ENCODE data around the gene TBC1D14.
A peak's percentile ranks its signal among the peaks of the same experiment; 100 is the strongest.

The TBC1D14 gene, protein sequence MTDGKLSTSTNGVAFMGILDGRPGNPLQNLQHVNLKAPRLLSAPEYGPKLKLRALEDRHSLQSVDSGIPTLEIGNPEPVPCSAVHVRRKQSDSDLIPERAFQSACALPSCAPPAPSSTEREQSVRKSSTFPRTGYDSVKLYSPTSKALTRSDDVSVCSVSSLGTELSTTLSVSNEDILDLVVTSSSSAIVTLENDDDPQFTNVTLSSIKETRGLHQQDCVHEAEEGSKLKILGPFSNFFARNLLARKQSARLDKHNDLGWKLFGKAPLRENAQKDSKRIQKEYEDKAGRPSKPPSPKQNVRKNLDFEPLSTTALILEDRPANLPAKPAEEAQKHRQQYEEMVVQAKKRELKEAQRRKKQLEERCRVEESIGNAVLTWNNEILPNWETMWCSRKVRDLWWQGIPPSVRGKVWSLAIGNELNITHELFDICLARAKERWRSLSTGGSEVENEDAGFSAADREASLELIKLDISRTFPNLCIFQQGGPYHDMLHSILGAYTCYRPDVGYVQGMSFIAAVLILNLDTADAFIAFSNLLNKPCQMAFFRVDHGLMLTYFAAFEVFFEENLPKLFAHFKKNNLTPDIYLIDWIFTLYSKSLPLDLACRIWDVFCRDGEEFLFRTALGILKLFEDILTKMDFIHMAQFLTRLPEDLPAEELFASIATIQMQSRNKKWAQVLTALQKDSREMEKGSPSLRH

DNA sequence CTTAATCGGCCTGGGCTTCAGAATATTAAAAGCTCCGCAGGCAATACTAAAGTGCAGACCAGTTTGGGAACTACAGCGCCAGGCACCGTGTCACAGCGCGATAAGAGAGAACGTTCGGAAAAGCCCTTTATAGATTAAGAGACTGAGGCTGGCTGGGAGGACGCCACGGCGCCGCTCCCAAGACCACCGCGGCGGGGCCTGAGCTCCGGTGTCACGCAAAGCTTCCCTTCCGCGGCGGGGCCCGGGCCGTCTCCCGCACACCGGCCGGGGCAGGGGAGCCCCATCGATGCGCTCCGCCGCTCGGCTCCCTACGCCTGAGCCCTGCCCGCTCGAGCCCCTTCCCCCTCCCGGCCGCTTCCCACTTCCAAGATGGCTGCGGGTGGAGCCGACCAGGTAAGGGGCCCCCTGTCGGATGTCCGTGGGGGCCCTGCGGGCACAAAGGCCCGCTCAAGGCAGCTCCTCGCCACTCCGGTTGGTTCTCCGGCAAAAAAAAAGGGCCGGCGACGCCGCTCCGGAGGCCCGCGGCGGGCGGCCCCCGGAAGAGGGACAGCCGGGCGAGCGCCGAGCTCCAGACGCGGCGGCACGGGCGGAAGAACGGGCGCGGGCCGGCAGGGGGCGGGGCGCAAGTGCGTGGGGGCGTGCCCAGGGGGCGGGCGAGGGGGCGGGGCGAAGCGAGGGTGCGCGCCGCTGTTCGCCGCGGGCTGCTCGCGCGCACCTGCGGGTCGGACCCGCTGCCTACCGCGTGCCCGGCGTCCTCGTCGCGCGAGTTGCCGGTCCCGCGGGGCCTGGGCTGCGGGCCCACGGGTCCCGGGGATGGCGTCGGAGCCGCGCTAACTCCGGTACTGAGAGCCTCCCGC lies at the start of gene TBC1D14:
TSS of gene TBC1D14 (plus strand) at position 714 of the 857 bp plus-strand sequence. CDS start 13,564 bp downstream, outside the sequence.
- DNase-seq (ENCODE audit: low read depth in 1 of 2, low spot score in 1 of 2) = peak; percentile 85 to 86
- in situ Hi-C loops (cut with HindIII; ENCODE audit: low pct_unique_long_range_greater_than_20kb, low sequenced_read_pairs) = no loop called here
- TF ChIP-seq JUND (IDR thresholded peaks at IDR 0.05; ENCODE audit: low read depth) = no peak

DNA sequence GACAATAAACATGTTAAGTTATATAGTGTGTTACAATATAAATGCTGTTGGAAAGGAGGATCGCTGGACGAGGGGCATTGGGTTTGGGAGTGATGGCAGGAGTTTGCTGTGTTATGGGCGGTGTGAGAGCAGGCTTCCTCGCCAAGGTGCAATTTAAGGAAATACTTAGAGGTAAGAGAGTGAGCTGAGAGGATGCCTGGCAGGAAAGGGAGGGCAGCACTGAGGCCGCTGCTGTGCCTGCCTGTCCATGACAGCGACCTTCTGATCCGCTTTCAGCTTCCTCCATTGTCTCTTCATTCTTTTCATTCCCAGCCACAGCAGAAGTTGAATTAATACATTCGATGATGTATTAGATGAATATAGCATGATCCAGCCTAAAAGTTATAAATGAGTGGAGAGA lies 41.2 kb upstream of the TBC1D14 start:
- in situ Hi-C loops (cut with HindIII; ENCODE audit: low pct_unique_long_range_greater_than_20kb, low sequenced_read_pairs) = no loop called here
- TF ChIP-seq JUND (IDR thresholded peaks at IDR 0.05; ENCODE audit: low read depth) = no peak

DNA sequence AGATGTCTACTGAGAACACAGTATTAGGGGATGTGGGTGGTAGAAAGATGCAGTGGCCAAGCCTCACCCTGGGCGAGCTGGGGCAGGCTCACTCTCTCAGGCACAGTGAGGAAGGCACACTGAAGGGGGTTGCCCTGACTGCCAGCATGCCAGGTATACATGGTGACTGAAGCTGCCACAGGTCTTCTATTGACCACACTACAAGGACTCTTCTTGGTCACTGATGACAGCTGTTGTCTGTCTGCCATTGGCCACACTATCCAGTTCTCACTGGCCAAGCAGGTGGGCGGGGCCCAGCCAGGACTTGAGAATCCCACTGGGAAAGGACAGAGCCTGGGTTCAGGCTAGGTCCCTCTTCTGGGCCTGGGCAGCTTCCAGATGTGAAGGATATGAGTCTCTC lies 39.7 kb upstream of the TBC1D14 start:
- in situ Hi-C loops (cut with HindIII; ENCODE audit: low pct_unique_long_range_greater_than_20kb, low sequenced_read_pairs) = no loop called here
- no peak for DNase-seq (ENCODE audit: low read depth in 1 of 2, low spot score in 1 of 2)
- TF ChIP-seq JUND (IDR thresholded peaks at IDR 0.05; ENCODE audit: low read depth) = no peak

More for the DNA sequence above, 41.2 kb upstream of the TBC1D14 start:
- DNase-seq (ENCODE audit: low read depth in 1 of 2, low spot score in 1 of 2) = no peak

DNA sequence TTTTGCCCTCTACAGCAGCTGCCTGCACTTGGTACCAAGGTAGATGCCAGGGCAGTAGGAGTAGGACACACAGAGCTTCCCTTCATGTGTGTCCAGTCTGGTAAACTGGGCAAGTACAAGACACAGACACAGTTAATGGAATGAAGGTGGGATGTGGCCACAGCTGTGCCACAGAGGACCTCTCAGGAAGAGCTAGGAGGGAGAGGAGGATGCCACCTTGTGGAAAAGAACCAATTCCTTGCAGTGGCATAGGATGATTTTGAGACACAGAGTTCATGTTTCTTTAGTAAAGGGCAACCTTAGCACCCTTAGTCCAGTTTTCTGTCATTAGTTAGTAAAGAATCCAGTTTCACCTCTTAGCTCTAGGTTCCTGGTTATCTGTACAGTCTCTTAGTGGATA lies 36.3 kb upstream of the TBC1D14 start:
- peak in 1 of 2 experiments; percentile 37 for DNase-seq (ENCODE audit: low read depth in 1 of 2, low spot score in 1 of 2)
- TF ChIP-seq JUND (IDR thresholded peaks at IDR 0.05; ENCODE audit: low read depth) = no peak
- in situ Hi-C loops (cut with HindIII; ENCODE audit: low pct_unique_long_range_greater_than_20kb, low sequenced_read_pairs) = no loop called here

DNA sequence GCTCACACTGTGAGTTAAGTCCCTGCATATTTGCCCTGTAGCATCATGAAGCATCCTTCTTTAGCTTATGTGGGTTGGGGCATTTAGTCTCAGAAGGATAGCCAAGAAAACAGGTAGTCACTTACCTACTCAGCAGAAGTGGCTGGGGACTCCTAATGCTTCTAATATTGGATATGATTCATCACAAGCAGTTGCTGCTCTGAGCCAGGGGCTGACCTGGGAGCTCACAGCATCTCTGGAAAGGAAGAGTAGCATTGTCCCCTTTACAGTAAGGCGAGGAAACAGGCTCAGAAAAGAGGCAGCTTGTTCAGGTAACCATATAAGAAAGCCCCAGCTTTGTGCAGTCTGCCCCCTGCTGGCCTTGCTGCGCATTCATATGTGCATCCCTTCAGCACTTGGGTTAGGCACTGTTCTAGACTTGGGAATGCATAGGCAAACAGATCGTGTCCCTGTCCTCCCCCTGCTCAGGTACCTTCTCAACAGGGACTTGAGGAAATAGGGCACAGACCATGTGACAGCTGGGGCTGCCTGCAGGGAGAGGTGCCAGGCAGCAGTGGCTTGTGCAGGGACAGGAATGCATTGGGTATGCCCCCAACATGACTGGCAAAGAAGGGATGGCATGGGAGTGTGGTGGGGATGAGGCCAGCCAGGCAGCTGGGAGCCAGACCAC lies 35.7 kb upstream of the TBC1D14 start:
- in situ Hi-C loops (cut with HindIII; ENCODE audit: low pct_unique_long_range_greater_than_20kb, low sequenced_read_pairs) = no loop called here
- DNase-seq (ENCODE audit: low read depth in 1 of 2, low spot score in 1 of 2) = peak; percentile 13 to 65
- TF ChIP-seq JUND (IDR thresholded peaks at IDR 0.05; ENCODE audit: low read depth) = no peak

DNA sequence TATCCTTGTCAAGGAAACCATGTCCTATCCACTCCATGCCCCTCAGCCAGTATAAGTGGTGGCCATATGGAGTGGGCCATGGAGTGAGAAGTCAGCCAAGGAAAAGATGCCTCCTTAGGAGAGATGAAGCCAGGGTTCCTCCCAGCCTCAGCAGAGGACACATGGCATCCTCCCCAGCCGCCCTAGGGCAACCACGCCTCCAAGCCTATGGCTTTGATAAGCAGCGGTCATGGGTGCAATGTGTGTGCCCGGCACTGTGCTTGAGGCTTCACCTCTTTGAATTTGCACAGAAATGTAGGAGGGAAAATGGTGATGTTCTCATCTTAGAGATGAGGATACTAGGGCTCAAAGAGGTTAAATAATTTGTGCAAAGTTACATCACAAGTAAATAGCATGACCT lies 34.6 kb upstream of the TBC1D14 start:
- DNase-seq (ENCODE audit: low read depth in 1 of 2, low spot score in 1 of 2) = no peak
- no peak for TF ChIP-seq JUND (IDR thresholded peaks at IDR 0.05; ENCODE audit: low read depth)
- in situ Hi-C loops (cut with HindIII; ENCODE audit: low pct_unique_long_range_greater_than_20kb, low sequenced_read_pairs) = no loop called here

DNA sequence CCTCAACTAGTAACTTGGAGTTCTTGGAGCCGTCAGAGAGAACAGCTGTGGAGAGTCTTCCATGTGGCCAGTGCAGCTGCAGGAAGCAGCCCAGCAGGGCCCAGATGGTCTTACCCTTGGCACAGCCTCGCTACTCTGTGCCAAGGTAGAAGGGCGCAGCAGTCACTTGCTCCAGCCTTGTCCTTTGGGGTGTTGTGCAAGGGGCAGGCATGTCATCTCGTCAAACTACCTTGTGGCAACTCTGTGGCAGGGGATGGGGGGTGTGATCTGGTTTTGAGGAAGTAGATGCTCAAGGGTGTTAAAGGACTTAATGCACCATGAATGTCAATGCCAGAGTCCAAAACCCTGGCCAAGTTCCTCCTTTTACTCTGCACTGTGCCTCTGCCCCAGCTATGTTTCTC lies 34.2 kb upstream of the TBC1D14 start:
- in situ Hi-C loops (cut with HindIII; ENCODE audit: low pct_unique_long_range_greater_than_20kb, low sequenced_read_pairs) = no loop called here
- no peak for DNase-seq (ENCODE audit: low read depth in 1 of 2, low spot score in 1 of 2)
- TF ChIP-seq JUND (IDR thresholded peaks at IDR 0.05; ENCODE audit: low read depth) = no peak

DNA sequence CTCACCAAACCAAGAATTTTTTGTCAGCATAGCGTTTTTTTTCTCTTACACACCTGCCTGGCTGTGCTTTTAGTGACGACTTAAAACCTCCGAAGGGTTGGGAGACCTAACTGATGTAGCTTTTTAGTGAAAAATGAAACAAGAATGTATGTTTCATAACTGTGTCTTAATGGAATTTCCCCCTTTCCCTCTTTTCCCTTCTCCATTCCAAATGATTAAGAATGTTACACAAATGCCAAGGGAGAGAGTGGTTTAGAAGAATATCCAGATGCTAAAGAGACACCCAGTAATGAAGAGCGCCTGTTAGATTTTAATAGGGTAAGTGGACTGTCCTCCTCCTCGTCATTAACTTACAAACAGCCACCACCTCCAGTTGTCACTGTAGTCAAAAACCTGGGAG lies 33.2 kb upstream of the TBC1D14 start:
- DNase-seq (ENCODE audit: low read depth in 1 of 2, low spot score in 1 of 2) = no peak
- in situ Hi-C loops (cut with HindIII; ENCODE audit: low pct_unique_long_range_greater_than_20kb, low sequenced_read_pairs) = no loop called here
- no peak for TF ChIP-seq JUND (IDR thresholded peaks at IDR 0.05; ENCODE audit: low read depth)

DNA sequence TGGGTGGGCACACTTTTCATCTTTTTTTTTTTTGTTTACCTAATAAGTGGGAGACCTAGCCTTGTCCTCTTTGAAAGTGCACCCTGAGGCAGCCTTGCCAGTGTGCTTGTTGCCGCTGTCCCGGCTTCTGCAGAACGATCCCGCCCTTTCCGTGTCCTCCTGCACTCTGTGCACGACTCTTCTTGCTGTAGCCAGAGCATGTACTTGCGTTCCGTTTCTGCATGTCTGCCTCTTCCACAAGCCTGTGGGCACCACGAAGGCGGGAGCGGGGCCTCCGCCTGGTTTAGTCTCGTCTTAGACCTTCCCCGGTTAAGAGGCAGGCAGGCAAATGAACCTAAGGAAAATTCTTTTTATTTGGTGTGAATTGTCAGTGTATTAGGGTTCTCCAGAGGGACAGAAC lies 32.6 kb upstream of the TBC1D14 start:
- in situ Hi-C loops (cut with HindIII; ENCODE audit: low pct_unique_long_range_greater_than_20kb, low sequenced_read_pairs) = no loop called here
- TF ChIP-seq JUND (IDR thresholded peaks at IDR 0.05; ENCODE audit: low read depth) = no peak
- no peak for DNase-seq (ENCODE audit: low read depth in 1 of 2, low spot score in 1 of 2)

DNA sequence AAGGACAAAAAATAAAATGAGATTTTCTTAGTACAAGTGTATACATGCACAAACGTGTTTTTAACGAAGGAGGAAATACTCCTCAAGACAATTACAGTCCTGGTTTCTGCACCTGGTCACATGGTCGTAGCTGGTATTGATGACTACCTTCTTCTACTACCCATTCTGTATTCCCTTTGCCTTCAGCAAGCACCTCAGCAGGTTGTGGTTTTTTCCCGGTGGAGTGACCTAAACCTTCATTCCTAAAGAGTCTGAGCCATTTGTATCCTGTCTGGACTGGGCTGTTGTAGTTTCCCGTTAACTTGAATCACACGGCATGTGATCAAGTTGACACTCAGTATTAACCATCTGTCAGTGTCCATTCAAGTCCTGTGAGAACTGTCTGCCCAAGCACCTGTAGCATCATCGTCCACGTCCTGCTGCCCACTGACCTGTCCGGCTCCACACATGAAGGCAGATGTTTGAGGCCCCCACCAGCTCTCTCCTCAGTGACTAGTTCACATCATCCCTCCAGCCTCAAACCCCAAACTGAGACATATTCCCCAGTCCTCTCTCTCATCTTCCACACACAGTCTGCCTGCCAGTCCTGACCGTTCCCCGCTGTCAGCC lies 31.1 kb upstream of the TBC1D14 start:
- no peak for TF ChIP-seq JUND (IDR thresholded peaks at IDR 0.05; ENCODE audit: low read depth)
- in situ Hi-C loops (cut with HindIII; ENCODE audit: low pct_unique_long_range_greater_than_20kb, low sequenced_read_pairs) = no loop called here
- DNase-seq (ENCODE audit: low read depth in 1 of 2, low spot score in 1 of 2) = no peak

DNA sequence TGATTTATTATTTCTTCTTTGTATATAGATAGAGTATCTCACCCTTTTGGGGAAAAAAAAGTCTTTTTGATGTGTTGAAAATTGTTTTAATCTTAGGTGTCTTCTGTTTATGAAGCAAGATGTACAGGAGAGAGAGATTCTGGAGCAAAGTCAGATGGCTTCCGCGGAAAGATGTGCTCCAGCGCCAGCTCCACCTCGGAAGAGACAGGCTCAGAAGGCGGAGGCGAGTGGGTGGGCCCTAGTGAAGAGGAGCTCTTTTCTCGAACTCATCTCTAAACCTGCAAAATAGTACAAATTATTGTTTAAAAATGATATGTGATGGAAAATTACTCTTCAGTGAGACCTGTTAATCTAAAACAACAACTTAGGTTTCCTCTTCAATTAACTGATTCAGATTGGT lies 28.9 kb upstream of the TBC1D14 start:
- DNase-seq (ENCODE audit: low read depth in 1 of 2, low spot score in 1 of 2) = no peak
- in situ Hi-C loops (cut with HindIII; ENCODE audit: low pct_unique_long_range_greater_than_20kb, low sequenced_read_pairs) = no loop called here
- no peak for TF ChIP-seq JUND (IDR thresholded peaks at IDR 0.05; ENCODE audit: low read depth)

DNA sequence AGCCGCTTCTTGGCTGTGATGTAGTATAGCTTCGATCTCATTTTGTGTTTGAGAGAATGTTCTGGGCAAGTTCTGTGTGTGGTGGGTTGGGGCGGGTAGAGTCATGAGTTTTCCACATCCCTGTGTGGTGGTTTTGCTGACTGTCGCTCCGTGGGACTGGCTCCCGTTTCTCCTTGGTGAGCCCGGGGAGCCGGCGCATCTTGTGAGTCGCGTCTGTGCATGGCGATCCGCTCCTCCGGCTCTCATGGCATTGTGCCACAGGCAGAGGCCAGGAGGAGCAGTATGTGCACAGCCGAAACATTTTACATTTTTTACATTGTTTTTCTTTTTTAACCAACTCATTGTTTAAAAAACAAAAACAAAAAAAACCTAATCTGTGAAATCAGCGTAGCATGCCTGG lies 27.7 kb upstream of the TBC1D14 start:
- DNase-seq (ENCODE audit: low read depth in 1 of 2, low spot score in 1 of 2) = no peak
- TF ChIP-seq JUND (IDR thresholded peaks at IDR 0.05; ENCODE audit: low read depth) = no peak
- in situ Hi-C loops (cut with HindIII; ENCODE audit: low pct_unique_long_range_greater_than_20kb, low sequenced_read_pairs) = no loop called here

Measured in T47D (cell line).